HAP-1 (cell line): ENCODE results near the gene SWAP70.

ENCODE experiments used
- DNase-seq, 2 experiments: peaks; one replicate each; pipeline ENCODE4 v3.0.0-alpha.2; 2016 to 2020; ENCODE audit warnings: low spot score in 2 of 2
- H3K27me3 ChIP-seq: fragments of 250-450 bp; sonication (Bioruptor Pico); 2 replicates; pipeline ENCODE4 v1.5.1; 2020; ENCODE audit warnings: low read depth, mild to moderate bottlenecking, moderate library complexity
- H3K36me3 ChIP-seq: fragments of 250-450 bp; sonication (Bioruptor Pico); replicated peaks from 2 replicates; pipeline ENCODE4 v1.5.1; 2020; ENCODE audit warnings: mild to moderate bottlenecking
- H3K4me1 ChIP-seq: fragments of 250-450 bp; sonication (Bioruptor Pico); 2 replicates; pipeline ENCODE4 v1.5.1; 2020; ENCODE audit warnings: mild to moderate bottlenecking
- H3K4me3 ChIP-seq: fragments of 250-450 bp; sonication (Bioruptor Pico); 2 replicates; pipeline ENCODE4 v1.5.1; 2020; ENCODE audit warnings: mild to moderate bottlenecking, moderate library complexity
- H3K9me3 ChIP-seq: fragments of 250-450 bp; sonication (Bioruptor Pico); 2 replicates; pipeline ENCODE4 v1.5.1; 2020; ENCODE audit warnings: mild to moderate bottlenecking, moderate library complexity
- in situ Hi-C: fragments of 300-500 bp; cut with MboI; formaldehyde crosslinking; loops from 3 replicates; pipeline ENCODE4 v1.14.3; 2020; ENCODE audit warnings: low sequenced_read_pairs, inconsistent platforms, mixed read lengths

The SWAP70 gene

GRCh38 chr11:9774591-9775397 is 110.9 kb downstream of the SWAP70 start:
- H3K9me3 ChIP-seq = no peaks in the 10 kb centered on the region
- no peaks in the 10 kb centered on the region for H3K36me3 ChIP-seq
- no peaks in the 10 kb centered on the region for H3K27me3 ChIP-seq
- no peak for DNase-seq
- in situ Hi-C loops = no loop called here
- H3K4me3 ChIP-seq = no peak overlapping the region
- peaks cover 38% of the 10 kb centered on the region for H3K4me1 ChIP-seq

- peaks cover 38% of the 10 kb centered on the region for H3K4me1 ChIP-seq
- DNase-seq = no peak
- H3K27me3 ChIP-seq = no peaks in the 10 kb centered on the region
- no peaks in the 10 kb centered on the region for H3K9me3 ChIP-seq
- H3K4me3 ChIP-seq = no peak overlapping the region
- in situ Hi-C loops = no loop called here
- no peaks in the 10 kb centered on the region for H3K36me3 ChIP-seq
Observed at GRCh38 chr11:9775398-9775779, 111.5 kb downstream of the SWAP70 start.

- DNase-seq = peak in 1 of 2 experiments; percentile 90
- Histone ChIP-seq H3K36me3 (peaks cover 6% of the 10 kb centered on the region; the same call in 1 of the 2 replicates), H3K27me3 (no peaks in the 10 kb centered on the region), H3K4me3 (no peak overlapping the region), H3K4me1 (peaks cover 38% of the 10 kb centered on the region), H3K9me3 (no peaks in the 10 kb centered on the region)
- in situ Hi-C loops = no loop called here
Observed at GRCh38 chr11:9776203-9776602, 112.3 kb downstream of the SWAP70 start.

- in situ Hi-C loops = no loop called here
Observed at GRCh38 chr11:9777066-9777465, 113.2 kb downstream of the SWAP70 start.

GRCh38 chr11:9777525-9777924 is 113.6 kb downstream of the SWAP70 start:
- peaks cover 9% of the 10 kb centered on the region; the same call in 1 of the 2 replicates for H3K36me3 ChIP-seq
- no peaks in the 10 kb centered on the region for H3K9me3 ChIP-seq
- no peak overlapping the region for H3K4me3 ChIP-seq
- no peak for DNase-seq
- in situ Hi-C loops = no loop called here
- H3K27me3 ChIP-seq = no peaks in the 10 kb centered on the region
- H3K4me1 ChIP-seq = peaks cover 31% of the 10 kb centered on the region

More at GRCh38 chr11:9777066-9777465, 113.2 kb downstream of the SWAP70 start:
- Histone ChIP-seq H3K9me3 (no peaks in the 10 kb centered on the region), H3K4me1 (peaks cover 35% of the 10 kb centered on the region), H3K36me3 (peaks cover 9% of the 10 kb centered on the region; the same call in 1 of the 2 replicates), H3K4me3 (no peak overlapping the region), H3K27me3 (no peaks in the 10 kb centered on the region)
- peak; percentile 56 to 62 for DNase-seq

GRCh38 chr11:9780929-9781328 is 117.1 kb downstream of the SWAP70 start:
- no peaks in the 10 kb centered on the region for H3K9me3 ChIP-seq

GRCh38 chr11:9783986-9784385 is 120.1 kb downstream of the SWAP70 start:
- Histone ChIP-seq H3K4me1 (no peaks in the 10 kb centered on the region), H3K36me3 (peaks cover 25% of the 10 kb centered on the region), H3K27me3 (no peaks in the 10 kb centered on the region), H3K4me3 (no peak overlapping the region), H3K9me3 (no peaks in the 10 kb centered on the region)
- in situ Hi-C loops = no loop called here
- DNase-seq = no peak

More at GRCh38 chr11:9780929-9781328, 117.1 kb downstream of the SWAP70 start:
- H3K4me1 ChIP-seq = peaks cover 19% of the 10 kb centered on the region
- peaks cover 14% of the 10 kb centered on the region; the same call in 1 of the 2 replicates for H3K36me3 ChIP-seq
- in situ Hi-C loops = no loop called here
- no peak overlapping the region for H3K4me3 ChIP-seq
- no peaks in the 10 kb centered on the region for H3K27me3 ChIP-seq
- no peak for DNase-seq

- in situ Hi-C loops = no loop called here
- peaks cover 27% of the 10 kb centered on the region for H3K36me3 ChIP-seq
Observed at GRCh38 chr11:9784602-9785315, 120.9 kb downstream of the SWAP70 start.

GRCh38 chr11:9787260-9787659 is 123.4 kb downstream of the SWAP70 start:
- peaks cover 18% of the 10 kb centered on the region for H3K36me3 ChIP-seq
- no peaks in the 10 kb centered on the region for H3K27me3 ChIP-seq
- H3K4me3 ChIP-seq = no peak overlapping the region
- no peak for DNase-seq
- no peaks in the 10 kb centered on the region for H3K9me3 ChIP-seq
- H3K4me1 ChIP-seq = no peaks in the 10 kb centered on the region
- in situ Hi-C loops = no loop called here

More at GRCh38 chr11:9784602-9785315, 120.9 kb downstream of the SWAP70 start:
- DNase-seq = no peak
- Histone ChIP-seq H3K4me1 (no peaks in the 10 kb centered on the region), H3K9me3 (no peaks in the 10 kb centered on the region), H3K4me3 (no peak overlapping the region), H3K27me3 (no peaks in the 10 kb centered on the region)

- Histone ChIP-seq H3K36me3 (peaks cover 18% of the 10 kb centered on the region), H3K4me3 (no peak overlapping the region), H3K27me3 (no peaks in the 10 kb centered on the region), H3K9me3 (no peaks in the 10 kb centered on the region), H3K4me1 (no peaks in the 10 kb centered on the region)
- DNase-seq = no peak
- in situ Hi-C loops = no loop called here
Observed at GRCh38 chr11:9787981-9788521, 124.2 kb downstream of the SWAP70 start.

- no peaks in the 10 kb centered on the region for H3K27me3 ChIP-seq
- no peaks in the 10 kb centered on the region for H3K9me3 ChIP-seq
- H3K4me1 ChIP-seq = no peaks in the 10 kb centered on the region; the same call in 1 of the 2 replicates
- DNase-seq = no peak
- in situ Hi-C loops = no loop called here
- H3K36me3 ChIP-seq = peaks cover 17% of the 10 kb centered on the region
- no peak overlapping the region for H3K4me3 ChIP-seq
Observed at GRCh38 chr11:9789910-9790309, 126.0 kb downstream of the SWAP70 start.

- no peaks in the 10 kb centered on the region for H3K27me3 ChIP-seq
- no peak overlapping the region for H3K4me3 ChIP-seq
- no peak for DNase-seq
- in situ Hi-C loops = no loop called here
- H3K36me3 ChIP-seq = peaks cover 14% of the 10 kb centered on the region
- no peaks in the 10 kb centered on the region; the same call in 1 of the 2 replicates for H3K4me1 ChIP-seq
- H3K9me3 ChIP-seq = no peaks in the 10 kb centered on the region
Observed at GRCh38 chr11:9790703-9791102, 126.8 kb downstream of the SWAP70 start.

GRCh38 chr11:9796266-9796665 is 132.4 kb downstream of the SWAP70 start:
- DNase-seq = no peak
- Histone ChIP-seq H3K9me3 (no peaks in the 10 kb centered on the region), H3K4me1 (peaks cover 19% of the 10 kb centered on the region), H3K36me3 (no peaks in the 10 kb centered on the region; the same call in 1 of the 2 replicates), H3K27me3 (no peaks in the 10 kb centered on the region), H3K4me3 (no peak overlapping the region)
- in situ Hi-C loops = no loop called here

- no peak for DNase-seq
- no peaks in the 10 kb centered on the region for H3K27me3 ChIP-seq
- peaks cover 25% of the 10 kb centered on the region for H3K4me1 ChIP-seq
- no peaks in the 10 kb centered on the region for H3K9me3 ChIP-seq
- in situ Hi-C loops = no loop called here
- H3K4me3 ChIP-seq = no peak overlapping the region
- no peaks in the 10 kb centered on the region; the same call in 1 of the 2 replicates for H3K36me3 ChIP-seq
Observed at GRCh38 chr11:9796854-9797253, 133.0 kb downstream of the SWAP70 start.
